ENCODE measurements around the gene DOCK4. TPM values are rescaled to one million over a fixed set of nuclear protein-coding genes. Genes with fewer than 3 reads are reported as not detected.

The DOCK4 gene
- total RNA-seq, 1 experiment from 2014 or later: 4.9 TPM

DNA sequence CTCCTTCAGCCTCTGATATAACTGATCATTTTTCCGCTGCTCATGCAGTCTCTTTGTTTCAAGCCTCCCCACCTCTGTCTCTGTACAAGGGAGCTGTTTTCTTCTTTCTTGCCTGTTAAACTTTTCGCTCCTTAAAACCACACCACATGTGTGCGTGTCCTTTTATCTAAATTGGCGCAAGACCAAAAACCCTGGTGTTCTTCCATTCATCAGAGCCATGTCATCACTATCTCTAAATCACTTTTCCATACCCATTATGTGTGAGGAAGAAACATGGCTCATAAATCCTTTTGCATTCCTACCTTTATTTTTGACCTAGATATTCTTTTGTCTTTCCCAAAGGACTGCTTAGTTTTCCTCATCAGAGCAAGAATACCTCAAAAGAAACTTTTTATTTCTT lies 404.9 kb downstream of the DOCK4 start:
- Histone ChIP-seq H3K18ac (ENCODE audit: insufficient read length, low read depth, low read length) (no peak overlapping the region), H3K27ac (ENCODE audit: insufficient read length, low read depth, low read length) (no peak overlapping the region), H3K9ac (ENCODE audit: extremely low read depth, insufficient read length, low read length) (no peak overlapping the region), H3K56ac (ENCODE audit: insufficient read length, low read depth, low read length) (no peak overlapping the region), H2AFZ (ENCODE audit: low read length) (no peak overlapping the region), H3K4me2 (ENCODE audit: insufficient read depth, insufficient read length, low read length) (no peak overlapping the region), H4K20me1 (ENCODE audit: control insufficient read depth, insufficient read depth, insufficient read length) (no peaks in the 10 kb centered on the region), H2BK5ac (ENCODE audit: insufficient read length, low read length) (no peak overlapping the region), H4K5ac (ENCODE audit: insufficient read length, low read depth, low read length) (no peak overlapping the region), H2AK5ac (ENCODE audit: insufficient read length, low read length) (no peak overlapping the region), H3K9me3 (ENCODE audit: control insufficient read depth, low read depth, low read length) (peaks cover 24% of the 10 kb centered on the region), H3K79me2 (ENCODE audit: insufficient read depth, low read length) (no peaks in the 10 kb centered on the region), H3K4ac (ENCODE audit: low read depth, low read length) (no peak overlapping the region), H4K91ac (ENCODE audit: insufficient read length, low read depth, low read length) (no peak overlapping the region), H3T11ph (ENCODE audit: low read length) (no peak overlapping the region), H3K4me1 (ENCODE audit: insufficient read depth, low read length) (no peaks in the 10 kb centered on the region), H3K79me1 (ENCODE audit: insufficient read depth, low read depth, low read length, poor library complexity, severe bottlenecking) (no peaks in the 10 kb centered on the region), H2BK12ac (ENCODE audit: insufficient read length, low read depth, low read length) (no peak overlapping the region), H3K14ac (ENCODE audit: insufficient read depth, low read length) (no peak overlapping the region), H3K23me2 (ENCODE audit: insufficient read length, low read depth, low read length, poor library complexity, severe bottlenecking) (no peaks in the 10 kb centered on the region), H2BK20ac (ENCODE audit: low read depth, low read length, poor library complexity, severe bottlenecking) (no peak overlapping the region), H3K23ac (ENCODE audit: insufficient read length, low read depth, low read length) (no peak overlapping the region), H2BK15ac (ENCODE audit: low read depth, low read length) (no peak overlapping the region), H2BK120ac (ENCODE audit: low read depth, low read length, poor library complexity, severe bottlenecking) (no peak overlapping the region), H3K27me3 (ENCODE audit: insufficient read depth, low read length) (no peaks in the 10 kb centered on the region), H4K8ac (replicated peaks; ENCODE audit: insufficient read length, low read depth, low read length) (no peak overlapping the region)
- TF ChIP-seq, protein P1, sequence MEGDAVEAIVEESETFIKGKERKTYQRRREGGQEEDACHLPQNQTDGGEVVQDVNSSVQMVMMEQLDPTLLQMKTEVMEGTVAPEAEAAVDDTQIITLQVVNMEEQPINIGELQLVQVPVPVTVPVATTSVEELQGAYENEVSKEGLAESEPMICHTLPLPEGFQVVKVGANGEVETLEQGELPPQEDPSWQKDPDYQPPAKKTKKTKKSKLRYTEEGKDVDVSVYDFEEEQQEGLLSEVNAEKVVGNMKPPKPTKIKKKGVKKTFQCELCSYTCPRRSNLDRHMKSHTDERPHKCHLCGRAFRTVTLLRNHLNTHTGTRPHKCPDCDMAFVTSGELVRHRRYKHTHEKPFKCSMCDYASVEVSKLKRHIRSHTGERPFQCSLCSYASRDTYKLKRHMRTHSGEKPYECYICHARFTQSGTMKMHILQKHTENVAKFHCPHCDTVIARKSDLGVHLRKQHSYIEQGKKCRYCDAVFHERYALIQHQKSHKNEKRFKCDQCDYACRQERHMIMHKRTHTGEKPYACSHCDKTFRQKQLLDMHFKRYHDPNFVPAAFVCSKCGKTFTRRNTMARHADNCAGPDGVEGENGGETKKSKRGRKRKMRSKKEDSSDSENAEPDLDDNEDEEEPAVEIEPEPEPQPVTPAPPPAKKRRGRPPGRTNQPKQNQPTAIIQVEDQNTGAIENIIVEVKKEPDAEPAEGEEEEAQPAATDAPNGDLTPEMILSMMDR (conservative IDR thresholded peaks at IDR 0.05): no peak
- no CpG with 5 or more reads among the region's 4 CpGs for whole genome bisulfite sequencing (ENCODE audit: extremely low coverage, insufficient read length, low lambda C conversion rate)
- H3K27ac Mint-ChIP-seq: no peak overlapping the region
- no peak overlapping the region for H3K4me3 Mint-ChIP-seq
- no peak for DNase-seq
- H3K36me3 Mint-ChIP-seq (ENCODE audit: insufficient read depth in 1 of 3, low read depth in 3 of 3): peaks cover 34 to 60% (median 47%) of the 10 kb centered on the region in 3 experiments
- peaks cover 43 to 55% of the 10 kb centered on the region in 2 experiments for H3K9me3 Mint-ChIP-seq
- H3K4me1 Mint-ChIP-seq: peaks cover 0 to under 1% of the 10 kb centered on the region in 2 experiments; a peak in 2 of 4 replicates
- peaks cover 4% of the 10 kb centered on the region; the same call in 1 of the 2 replicates for H3K27me3 Mint-ChIP-seq (ENCODE audit: low read depth)
